BE2C (cell line): ENCODE data around the gene CTDSPL.

Experiments used
- DNase-seq: peaks from one replicate; pipeline ENCODE4 v3.0.0-alpha.2; 2020
- H3K27me3 ChIP-seq: fragments of 250-450 bp; sonication (Bioruptor Pico); 2 replicates; pipeline ENCODE4 v1.5.1; 2020; ENCODE audit warnings: mild to moderate bottlenecking
- H3K36me3 ChIP-seq: fragments of 250-450 bp; sonication (Bioruptor Pico); 2 replicates; pipeline ENCODE4 v1.5.1; 2020; ENCODE audit warnings: mild to moderate bottlenecking
- H3K4me1 ChIP-seq: fragments of 250-450 bp; sonication (Bioruptor Pico); 2 replicates; pipeline ENCODE4 v1.5.1; 2020
- H3K4me3 ChIP-seq: 2 replicates; pipeline ENCODE4 v1.5.1; 2011; ENCODE audit warnings: low read depth, low read length
- H3K9me3 ChIP-seq: fragments of 250-450 bp; sonication (Bioruptor Pico); 2 replicates; pipeline ENCODE4 v1.5.1; 2020
- TF ChIP-seq, protein P1 (sequence below): IDR thresholded peaks from 2 replicates; pipeline ENCODE4 v1.5.1; 2012; ENCODE audit warnings: mild to moderate bottlenecking, low read depth, low read length

The CTDSPL gene

DNA sequence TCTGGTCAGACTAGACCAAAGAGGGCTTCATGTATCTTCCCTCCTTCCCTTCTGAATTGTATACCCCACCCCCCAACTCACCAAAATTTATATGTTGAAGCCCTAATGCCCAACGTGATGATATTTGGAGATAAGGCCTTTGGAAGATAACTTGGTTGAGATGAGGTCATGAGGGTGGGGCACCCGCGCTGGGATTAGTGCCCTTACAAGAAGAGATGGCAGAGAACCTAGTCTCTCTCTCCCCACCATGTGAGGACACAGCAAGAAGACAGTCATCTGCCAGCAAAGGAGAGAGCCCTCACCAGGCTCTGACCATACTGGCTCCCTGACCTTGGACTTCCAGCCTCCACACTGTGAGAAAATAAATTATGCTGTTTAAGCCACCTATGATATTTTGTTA is 154.3 kb downstream of the CTDSPL start:
- TF ChIP-seq, protein P1, sequence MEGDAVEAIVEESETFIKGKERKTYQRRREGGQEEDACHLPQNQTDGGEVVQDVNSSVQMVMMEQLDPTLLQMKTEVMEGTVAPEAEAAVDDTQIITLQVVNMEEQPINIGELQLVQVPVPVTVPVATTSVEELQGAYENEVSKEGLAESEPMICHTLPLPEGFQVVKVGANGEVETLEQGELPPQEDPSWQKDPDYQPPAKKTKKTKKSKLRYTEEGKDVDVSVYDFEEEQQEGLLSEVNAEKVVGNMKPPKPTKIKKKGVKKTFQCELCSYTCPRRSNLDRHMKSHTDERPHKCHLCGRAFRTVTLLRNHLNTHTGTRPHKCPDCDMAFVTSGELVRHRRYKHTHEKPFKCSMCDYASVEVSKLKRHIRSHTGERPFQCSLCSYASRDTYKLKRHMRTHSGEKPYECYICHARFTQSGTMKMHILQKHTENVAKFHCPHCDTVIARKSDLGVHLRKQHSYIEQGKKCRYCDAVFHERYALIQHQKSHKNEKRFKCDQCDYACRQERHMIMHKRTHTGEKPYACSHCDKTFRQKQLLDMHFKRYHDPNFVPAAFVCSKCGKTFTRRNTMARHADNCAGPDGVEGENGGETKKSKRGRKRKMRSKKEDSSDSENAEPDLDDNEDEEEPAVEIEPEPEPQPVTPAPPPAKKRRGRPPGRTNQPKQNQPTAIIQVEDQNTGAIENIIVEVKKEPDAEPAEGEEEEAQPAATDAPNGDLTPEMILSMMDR, result no peak
- Histone ChIP-seq H3K4me1 (no peaks in the 10 kb centered on the region), H3K27me3 (no peaks in the 10 kb centered on the region), H3K9me3 (no peaks in the 10 kb centered on the region), H3K4me3 (no peak overlapping the region), H3K36me3 (no peaks in the 10 kb centered on the region)
- no peak for DNase-seq

DNA sequence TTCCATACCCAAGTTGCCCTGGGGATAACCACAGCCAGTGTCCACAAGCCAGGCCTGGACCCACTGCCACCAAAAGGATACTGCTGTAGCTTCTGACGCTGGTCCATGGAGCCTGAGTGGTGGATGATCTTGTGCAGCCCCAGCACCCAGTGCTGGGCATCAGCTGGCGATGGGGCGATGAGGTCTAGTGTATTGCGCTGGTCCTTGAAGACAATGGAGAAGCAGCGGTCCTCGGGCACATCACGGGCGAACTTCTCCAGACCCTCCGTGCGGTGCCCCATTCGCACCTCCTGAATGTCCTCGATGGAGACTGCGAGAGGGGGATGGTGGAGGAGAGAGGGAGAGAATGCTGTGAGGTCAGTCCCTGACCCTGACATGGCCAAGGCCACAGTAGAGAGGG is 154.7 kb downstream of the CTDSPL start:
- Histone ChIP-seq H3K27me3 (no peaks in the 10 kb centered on the region), H3K9me3 (no peaks in the 10 kb centered on the region), H3K4me1 (no peaks in the 10 kb centered on the region), H3K4me3 (no peak overlapping the region), H3K36me3 (no peaks in the 10 kb centered on the region)
- TF ChIP-seq, protein P1, result no peak
- no peak for DNase-seq

DNA sequence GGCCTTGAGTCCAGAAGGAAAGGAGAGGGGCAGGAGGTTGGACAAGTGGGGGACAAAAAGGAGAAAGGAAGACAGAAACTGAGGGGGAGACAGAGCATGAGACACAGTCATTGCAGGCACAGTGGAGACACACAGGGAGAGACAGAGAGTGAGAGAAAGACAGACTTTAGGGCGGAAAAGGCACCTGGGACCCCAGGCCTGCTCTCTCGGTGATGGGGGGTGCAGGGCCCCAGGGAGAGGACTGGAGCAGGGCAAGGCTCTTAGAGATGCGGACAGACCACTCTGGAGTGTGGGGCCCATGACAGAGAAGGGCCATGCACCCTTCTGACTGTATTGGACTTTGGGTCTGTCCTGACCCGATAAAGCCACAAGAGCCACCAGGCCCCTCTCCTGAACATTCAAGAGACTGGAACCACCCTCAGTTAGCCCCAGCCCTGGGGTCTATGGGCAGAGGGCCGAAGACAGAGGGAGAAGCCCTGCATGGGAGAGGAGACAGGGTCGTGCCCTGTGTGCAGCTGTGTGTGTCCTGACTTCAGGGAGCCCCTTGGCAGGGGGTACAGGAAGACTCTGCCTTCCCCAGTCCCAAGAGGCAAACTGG is 155.3 kb downstream of the CTDSPL start:
- TF ChIP-seq, protein P1, result no peak
- DNase-seq, result no peak
- H3K9me3 ChIP-seq, result no peaks in the 10 kb centered on the region
- H3K27me3 ChIP-seq, result no peaks in the 10 kb centered on the region
- no peak overlapping the region for H3K4me3 ChIP-seq
- H3K36me3 ChIP-seq, result no peaks in the 10 kb centered on the region
- H3K4me1 ChIP-seq, result no peaks in the 10 kb centered on the region

DNA sequence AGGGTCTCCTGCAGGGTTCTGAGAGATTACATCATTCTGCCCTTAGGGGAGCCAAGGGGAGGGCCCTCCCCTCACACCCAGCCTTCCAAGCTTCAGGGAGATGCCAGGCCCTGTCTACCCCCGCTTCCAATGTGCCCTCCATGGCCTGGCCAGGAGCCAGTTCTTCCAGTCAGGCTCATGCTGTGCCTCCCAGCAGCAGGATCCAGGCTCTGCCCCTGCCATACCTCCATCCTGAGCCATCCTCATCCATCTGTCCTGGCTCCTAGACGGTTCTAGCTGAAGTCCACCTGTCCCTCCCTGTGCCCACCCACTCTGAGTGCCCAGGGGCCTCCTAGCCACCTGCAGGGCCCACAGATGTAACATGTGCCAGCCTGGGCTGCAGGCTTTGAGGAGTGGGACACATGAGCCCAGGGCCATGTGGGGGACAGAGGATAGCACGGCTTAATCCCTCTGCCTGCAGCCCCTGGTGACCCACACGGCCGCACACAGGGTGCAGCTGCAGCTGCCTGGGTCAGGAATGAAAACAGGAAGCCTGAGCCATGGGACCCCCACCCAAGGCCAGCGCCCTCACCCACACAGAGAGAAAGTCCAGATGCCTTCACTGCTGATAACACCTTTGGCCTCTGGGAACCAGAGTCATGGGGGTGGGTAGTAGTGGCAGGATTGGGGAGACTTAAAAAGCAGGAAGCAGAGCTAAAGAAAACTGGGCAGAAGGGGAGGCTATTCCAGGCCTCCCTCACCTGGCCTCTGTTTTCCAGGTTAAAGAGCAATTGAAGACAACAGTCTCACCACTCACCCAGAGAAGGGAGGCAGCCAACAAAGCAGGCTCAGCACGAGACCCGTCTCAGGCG is 156.0 kb downstream of the CTDSPL start:
- Histone ChIP-seq H3K4me3 (no peak overlapping the region), H3K4me1 (no peaks in the 10 kb centered on the region), H3K27me3 (no peaks in the 10 kb centered on the region), H3K9me3 (no peaks in the 10 kb centered on the region), H3K36me3 (no peaks in the 10 kb centered on the region)
- TF ChIP-seq, protein P1, result no peak
- no peak for DNase-seq

DNA sequence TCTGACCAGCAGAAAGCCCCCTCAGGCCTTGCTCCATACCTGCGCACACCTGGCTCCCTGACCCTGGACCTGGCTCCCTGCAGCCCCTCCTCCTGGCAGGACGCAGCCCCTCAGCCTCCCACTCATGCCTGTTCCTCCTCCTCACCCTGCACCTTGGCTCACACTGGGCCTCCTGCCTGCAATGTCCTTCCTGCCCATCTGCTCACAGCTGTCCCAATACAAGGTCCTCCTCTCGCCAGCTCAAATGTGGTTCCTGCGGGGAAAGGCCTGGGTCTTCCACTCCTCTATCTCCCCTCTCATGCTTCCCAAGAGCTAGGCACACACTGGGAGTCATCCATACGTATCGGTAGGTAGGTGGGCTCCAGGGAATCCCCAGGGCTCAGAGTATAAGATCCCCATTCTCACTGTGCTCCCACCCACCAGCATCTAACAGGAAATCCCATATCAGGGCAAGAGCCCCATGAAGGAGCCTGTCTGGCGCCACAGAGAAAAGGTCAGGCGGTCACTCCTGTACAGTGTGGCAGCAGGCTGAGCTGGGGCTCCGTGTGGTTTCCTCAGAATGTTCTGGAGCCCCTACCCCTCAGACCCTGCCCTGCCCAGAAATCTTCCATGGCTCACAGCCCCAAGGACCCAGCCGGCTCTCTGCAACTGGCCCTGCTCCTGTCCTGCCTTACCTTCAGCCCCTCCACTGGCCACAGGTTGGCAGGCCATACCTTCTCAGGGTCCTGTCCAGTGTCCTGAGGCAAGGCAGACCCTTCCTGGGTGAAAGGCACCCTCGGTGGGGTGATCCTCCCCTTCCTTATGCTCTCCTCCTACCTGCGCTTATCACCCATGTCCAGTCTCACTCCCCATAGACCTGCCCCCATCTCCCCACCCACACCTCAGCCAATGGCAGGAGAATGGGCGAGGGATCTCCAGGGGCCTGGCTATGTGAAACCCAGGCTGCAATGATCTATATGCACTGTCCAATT is 156.9 kb downstream of the CTDSPL start:
- H3K9me3 ChIP-seq, result no peaks in the 10 kb centered on the region
- no peak overlapping the region for H3K4me3 ChIP-seq
- H3K4me1 ChIP-seq, result no peaks in the 10 kb centered on the region
- no peaks in the 10 kb centered on the region for H3K36me3 ChIP-seq
- TF ChIP-seq, protein P1, result no peak
- no peak for DNase-seq
- no peaks in the 10 kb centered on the region for H3K27me3 ChIP-seq
